ENCODE measurements around the gene PLEKHG5.

- TF ChIP-seq CTCF (IDR thresholded peaks at IDR 0.05 in 8 of 11, conservative IDR thresholded peaks at IDR 0.05 in 3 of 11) (no peak), POLR2AphosphoS5 (IDR thresholded peaks at IDR 0.05) (no peak)
These were observed 13.4 kb upstream of the PLEKHG5 start for GRCh38 chr1:6504887-6505286.

Measured in spleen (tissue), 7 donors.